G401.6 (cell line): ENCODE measurements around the gene KRT39.

ENCODE experiments used
- FAIRE-seq: peaks from 2 replicates; lab custom pipeline; 2012; peaks lifted over from hg19 to GRCh38; lab: Jason Lieb, UNC

Gene KRT39

DNA sequence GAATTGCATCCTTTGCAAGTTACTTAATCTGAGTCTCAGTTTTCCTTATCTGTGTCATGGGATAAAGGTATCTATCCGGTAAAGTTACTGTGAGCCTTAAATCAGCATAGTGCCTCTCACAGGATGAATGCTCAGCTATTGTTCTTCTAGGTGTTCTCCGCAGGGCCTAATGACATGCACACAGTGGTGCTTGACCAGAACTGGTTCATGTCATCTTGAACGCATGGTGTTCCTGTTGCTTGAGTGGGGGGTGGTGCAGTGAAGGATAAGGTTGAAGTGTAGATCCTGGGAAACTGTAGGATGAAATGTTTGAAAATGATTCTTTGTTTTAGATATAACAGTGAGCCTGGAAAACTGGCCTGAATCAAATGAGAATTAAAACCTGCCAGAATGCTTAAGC, 13.4 kb upstream of the KRT39 start:
- FAIRE-seq, result no peak

DNA sequence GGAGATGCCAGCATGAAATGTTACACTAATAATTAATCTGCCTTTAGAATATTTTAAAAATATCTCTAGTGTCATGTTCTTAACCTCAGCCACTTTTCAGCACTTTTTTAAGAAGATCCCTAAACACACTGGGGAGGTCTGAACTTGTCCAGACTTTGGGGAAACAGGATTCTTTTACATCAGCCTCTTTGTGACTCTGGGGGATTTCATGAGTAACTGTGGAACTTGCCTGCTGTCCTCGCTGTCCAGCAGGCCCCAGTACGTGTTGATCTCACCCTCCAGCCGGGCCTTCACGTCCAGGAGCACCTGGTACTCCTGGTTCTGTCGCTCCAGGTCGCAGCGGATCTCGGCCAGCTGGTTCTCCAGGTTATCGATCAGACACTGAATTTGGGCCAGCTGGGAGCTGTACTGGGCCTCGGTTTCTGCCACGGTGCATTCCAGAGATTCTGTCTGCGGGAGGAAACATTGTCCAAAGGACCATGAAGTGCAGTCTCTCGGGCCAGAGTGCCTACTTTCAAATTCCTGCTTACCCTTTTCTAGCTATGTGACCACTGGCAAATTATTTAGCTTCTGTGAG, 11.9 kb upstream of the KRT39 start:
- FAIRE-seq, result no peak

DNA sequence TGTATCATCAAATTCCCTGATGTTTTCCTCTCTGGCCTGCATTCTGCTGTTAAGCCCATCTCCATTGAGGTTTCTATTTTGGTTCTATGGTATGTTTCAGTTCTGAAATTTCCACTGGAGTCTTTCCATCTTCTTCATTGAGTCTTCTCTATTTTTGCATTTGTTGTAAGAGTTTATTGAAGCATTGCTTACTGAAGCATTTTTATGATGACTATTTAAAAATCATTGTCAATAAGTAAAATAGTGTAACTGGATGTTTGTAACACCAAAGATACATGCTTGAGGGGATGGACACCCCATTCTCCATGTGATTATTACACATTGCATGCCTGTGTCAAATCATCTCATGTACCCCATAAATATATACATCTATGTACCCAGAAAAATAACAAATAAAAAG, 8.8 kb upstream of the KRT39 start:
- no peak for FAIRE-seq

- FAIRE-seq, result no peak
These were observed 7.6 kb upstream of the KRT39 start for GRCh38 chr17:40974366-40974765.

DNA sequence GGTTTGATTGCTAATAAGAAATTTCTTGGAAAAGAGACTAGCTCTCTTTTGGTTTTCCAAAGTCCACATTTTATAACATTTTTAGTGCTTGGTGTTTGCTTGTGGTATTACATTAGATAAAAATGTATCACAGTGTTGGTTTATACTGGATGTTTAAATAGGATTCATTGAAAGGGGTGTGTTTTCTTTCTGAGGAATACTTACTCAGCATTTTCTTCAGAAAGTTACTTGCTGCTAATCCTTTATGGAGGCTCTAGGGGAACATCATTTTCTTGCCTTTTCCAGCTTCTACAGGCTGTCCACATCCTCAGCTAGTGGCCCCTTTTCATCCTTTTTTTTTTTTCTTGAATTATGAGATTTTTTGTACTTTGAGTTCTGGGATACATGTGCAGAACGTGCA, 834 bp upstream of the KRT39 start:
- no peak for FAIRE-seq

- FAIRE-seq, result no peak
These were observed 2.9 kb downstream of the KRT39 start for GRCh38 chr17:40963838-40964237.

GRCh38 chr17:40962059-40962561, 4.6 kb downstream of the KRT39 start:
- FAIRE-seq, result no peak

DNA sequence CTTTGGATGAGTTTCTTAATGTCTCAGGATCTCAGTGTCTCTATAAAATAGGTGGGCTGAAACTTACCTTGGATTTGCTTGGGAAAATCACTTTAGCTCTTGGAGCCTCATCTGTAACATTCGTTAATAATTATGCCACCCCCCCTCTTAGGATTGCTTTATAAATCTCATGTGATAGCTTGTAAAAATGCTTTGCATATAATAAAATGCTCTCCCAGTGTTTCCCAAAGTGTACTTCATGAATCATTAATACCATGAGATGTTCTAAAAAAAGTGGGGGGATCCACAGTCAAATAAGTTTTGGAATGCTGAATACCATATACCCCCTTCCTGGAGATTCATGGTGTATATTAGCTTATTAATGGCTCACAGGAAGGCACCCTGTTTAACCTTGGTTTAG, 5.2 kb downstream of the KRT39 start:
- no peak for FAIRE-seq

DNA sequence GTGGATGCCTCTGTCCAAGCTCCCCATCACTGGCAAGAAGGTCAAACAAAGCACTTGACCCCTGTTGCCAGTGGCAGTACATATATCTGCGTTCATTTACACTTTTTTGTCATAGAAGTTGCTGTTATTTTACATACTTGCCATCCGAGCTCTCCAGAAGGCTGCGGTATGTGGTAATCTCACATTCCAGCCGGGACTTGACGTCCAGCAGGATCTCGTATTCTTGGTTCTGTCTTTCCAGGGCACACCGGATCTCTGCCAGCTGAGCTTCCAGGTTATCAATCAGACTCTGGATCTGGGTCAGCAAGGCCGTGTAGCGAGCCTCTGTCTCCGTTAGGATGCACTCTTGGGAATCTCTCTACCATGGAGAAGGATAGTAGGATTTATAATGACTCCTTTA, 6.6 kb downstream of the KRT39 start:
- no peak for FAIRE-seq

- no peak for FAIRE-seq
These were observed 8.4 kb downstream of the KRT39 start for GRCh38 chr17:40958086-40958953.

DNA sequence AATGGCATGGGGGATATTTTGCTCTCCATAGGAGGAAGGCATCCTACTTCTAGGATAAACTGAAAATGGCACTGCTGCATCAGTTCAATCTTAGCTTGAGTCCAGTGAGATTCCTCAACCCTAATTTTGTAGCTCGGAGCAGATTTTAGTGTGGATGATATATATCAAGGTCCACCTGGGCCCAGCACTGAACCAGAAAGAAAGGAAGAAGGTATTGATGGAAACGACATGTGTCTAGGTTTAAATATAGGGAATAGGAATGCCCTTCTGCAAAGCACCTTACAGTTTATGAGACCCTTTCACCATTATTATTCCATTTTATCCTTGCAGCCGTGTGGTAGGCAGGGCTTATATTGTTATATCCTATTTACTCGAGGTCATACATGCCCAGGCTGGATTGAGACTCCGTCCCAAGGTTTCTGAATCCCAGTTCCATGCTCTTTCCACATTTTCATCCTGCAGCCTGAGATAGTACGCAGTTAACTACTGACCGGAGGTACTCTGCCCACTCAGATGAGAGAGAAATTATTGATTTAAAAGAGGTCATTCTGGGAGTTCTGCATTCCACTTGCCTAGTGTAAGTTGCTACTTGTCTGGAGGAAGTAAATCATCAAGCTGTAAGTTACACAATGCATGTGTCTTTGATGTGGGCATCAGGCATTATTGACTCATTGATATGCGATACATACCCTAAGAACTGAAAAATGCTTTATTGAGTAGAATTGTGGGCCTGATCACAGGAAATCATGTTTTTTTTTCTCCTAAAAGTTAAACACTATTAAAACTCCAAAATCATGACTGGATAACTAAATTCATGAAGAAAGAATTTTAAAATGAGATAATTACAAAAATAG, 10.1 kb downstream of the KRT39 start:
- no peak for FAIRE-seq

DNA sequence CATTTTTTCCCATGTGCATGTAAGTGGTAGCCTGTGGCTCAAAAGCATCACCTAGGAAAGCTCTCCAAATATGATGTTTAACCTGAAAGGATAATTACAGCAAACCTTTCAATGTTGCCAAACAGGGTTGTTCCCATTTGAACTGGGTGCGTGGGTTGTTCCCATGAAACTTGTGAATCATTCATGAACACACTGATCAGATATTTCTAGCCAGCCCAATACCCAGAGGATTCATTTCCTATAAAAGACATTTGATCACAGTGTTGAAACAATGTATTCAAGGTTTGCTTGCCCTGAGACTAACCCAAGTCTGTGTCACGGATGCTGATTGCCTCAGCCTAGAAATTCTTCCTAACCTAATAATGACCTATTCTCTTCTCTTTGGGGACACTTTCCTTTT, 12.9 kb downstream of the KRT39 start:
- FAIRE-seq, result no peak

DNA sequence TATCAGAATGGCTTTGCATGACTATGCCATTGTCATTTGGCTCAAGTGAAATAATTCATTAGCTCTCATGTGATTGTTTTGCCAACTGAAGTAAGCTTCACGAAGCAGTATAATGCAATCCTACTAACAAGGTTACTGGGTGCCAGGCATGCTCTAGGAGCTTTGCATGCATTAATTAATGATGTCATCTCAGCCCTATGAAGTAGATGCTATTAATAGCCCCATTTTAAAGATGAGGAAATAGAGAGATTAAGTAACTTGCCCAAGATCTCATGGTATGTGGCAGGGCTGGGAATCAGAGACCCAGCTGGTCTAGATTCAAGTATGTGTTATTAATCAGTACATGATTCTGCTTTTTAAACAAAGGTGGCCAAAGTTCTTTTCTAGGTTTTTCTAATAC, 14.1 kb downstream of the KRT39 start:
- FAIRE-seq, result no peak

DNA sequence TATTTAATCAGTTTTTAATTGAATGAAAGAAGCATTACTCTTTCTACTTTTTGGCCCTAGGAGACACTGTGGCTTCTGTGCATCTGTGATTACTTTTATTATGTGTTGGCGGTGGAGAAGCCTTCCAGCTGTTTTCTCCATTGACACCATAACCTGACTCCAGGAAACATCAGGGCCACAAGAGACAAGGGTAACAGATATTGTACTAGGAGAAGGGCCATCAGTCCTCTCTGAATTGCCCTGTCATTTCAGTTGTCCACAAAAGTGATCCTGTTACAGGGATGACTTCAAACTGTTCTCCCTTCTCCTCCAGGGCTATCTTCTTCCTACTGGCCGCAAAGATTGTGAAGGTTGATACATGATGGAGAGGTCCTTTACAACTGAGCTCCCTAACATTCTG, 14.6 kb downstream of the KRT39 start:
- no peak for FAIRE-seq

- no peak for FAIRE-seq
These were observed 15.6 kb downstream of the KRT39 start for GRCh38 chr17:40951011-40951622.

GRCh38 chr17:40950176-40950575, 16.6 kb downstream of the KRT39 start:
- FAIRE-seq, result no peak

- no peak for FAIRE-seq
These were observed 17.3 kb downstream of the KRT39 start for GRCh38 chr17:40949418-40949817.

DNA sequence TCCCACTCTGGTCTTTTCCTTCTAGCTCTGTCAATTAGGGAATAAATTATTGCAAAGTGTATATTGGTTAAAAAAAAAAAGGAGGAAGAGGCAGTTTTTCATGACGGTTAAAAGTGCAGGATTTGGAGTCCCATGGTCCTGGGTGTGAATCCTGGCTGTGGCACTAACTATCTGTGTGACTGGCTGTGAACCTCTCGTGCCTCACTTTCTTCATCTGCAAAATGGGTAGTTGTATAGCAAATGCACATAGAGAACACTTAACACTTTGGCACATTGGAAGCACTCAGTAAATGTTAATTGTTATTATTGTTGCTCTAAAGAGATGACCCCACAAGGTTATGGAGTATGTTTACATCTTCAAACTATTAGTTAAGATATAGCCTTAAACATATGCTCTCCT, 18.8 kb downstream of the KRT39 start:
- FAIRE-seq, result no peak

DNA sequence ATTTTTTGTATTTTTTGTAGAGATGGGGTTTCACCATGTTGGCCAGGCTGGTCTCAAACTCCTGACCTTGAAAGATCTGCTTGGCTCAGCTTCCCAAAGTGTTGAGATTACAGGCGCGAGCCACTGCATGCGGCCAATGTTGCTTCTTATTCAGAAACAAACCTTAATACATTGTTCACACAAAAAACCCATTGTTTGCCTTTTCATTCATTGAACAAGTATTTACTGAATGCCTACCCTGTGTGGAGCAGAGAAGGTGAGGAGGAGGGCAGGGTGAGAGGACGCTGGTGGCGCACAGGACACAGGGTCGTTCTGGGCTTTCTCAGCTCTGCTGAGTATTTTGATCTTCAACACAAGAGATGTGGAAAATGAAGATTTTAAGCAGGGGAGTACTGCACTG, 21.3 kb downstream of the KRT39 start:
- FAIRE-seq, result no peak

GRCh38 chr17:40944531-40944930, 22.2 kb downstream of the KRT39 start:
- no peak for FAIRE-seq

- FAIRE-seq, result no peak
These were observed 24.2 kb downstream of the KRT39 start for GRCh38 chr17:40942553-40942952.

GRCh38 chr17:40940266-40940665, 26.5 kb downstream of the KRT39 start:
- no peak for FAIRE-seq

DNA sequence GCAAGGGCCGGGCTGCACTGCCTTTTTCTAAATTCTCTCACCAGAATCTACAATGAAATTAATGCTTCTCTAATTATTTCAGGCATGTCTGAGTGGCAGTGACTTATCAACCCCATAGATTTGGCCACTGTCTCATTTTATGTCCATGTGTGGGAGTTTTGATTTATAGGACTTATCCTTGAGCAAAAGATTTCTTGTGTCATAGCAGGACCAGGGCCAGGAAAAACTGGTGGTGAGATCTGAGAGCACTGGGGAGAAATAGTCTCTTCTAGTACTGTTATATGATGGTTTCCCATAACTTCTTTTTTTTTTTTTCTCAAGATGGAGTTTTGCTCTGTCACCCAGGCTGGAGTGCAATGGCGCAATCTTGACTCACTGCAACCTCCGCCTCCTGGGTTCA, 27.8 kb downstream of the KRT39 start:
- no peak for FAIRE-seq
